ENCODE results near the gene CPXM2.
"Not testable (repeated sequence)": the region's sequence is repeated elsewhere in the genome, so short reads cannot be mapped to it uniquely, and the experiment has no call there.

The CPXM2 gene

DNA sequence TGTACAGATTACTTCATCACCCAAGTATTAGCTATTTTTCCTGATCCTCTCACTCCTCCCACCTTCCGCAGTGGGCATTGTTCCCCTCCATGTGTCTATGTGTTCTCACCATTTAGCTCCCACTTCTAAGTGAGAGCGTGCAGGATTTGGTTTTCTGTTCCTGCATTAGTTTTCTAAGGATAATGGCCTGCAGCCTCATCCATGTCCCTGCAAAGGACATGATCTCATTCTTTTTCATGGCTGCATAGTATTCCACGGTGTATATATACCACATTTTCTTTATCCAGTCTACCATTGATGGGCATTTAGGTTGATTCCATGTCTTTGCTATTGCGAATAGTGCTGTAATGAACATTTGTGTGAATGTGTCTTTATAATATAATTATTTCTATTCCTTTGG lies 154.7 kb downstream of the CPXM2 start:
- H3K4me3 ChIP-seq (ENCODE audit: insufficient read depth, low read depth, low read length); H3K9me3 ChIP-seq (ENCODE audit: control insufficient read depth, low read length); H3K4me1 ChIP-seq (ENCODE audit: control insufficient read depth, insufficient read depth, low read length); H3K27me3 ChIP-seq (ENCODE audit: control insufficient read depth, insufficient read depth, low read length, poor library complexity, severe bottlenecking); H3K27ac ChIP-seq (ENCODE audit: insufficient read depth, low read depth, low read length, poor library complexity, severe bottlenecking); H3K36me3 ChIP-seq (ENCODE audit: control insufficient read depth, insufficient read depth, low read length): not testable (repeated sequence)
- 65 to 74% methylated on average over 2 to 3 of the region's 4 CpGs for WGBS, 2 experiments

- Histone ChIP-seq H3K9me3 (ENCODE audit: control insufficient read depth, low read length) (no peaks in the 10 kb centered on the region), H3K36me3 (ENCODE audit: control insufficient read depth, insufficient read depth, low read length) (no peaks in the 10 kb centered on the region), H3K4me1 (ENCODE audit: control insufficient read depth, insufficient read depth, low read length) (peaks cover 4% of the 10 kb centered on the region), H3K27ac (ENCODE audit: insufficient read depth, low read depth, low read length, poor library complexity, severe bottlenecking) (no peak overlapping the region), H3K4me3 (ENCODE audit: insufficient read depth, low read depth, low read length) (no peak overlapping the region), H3K27me3 (ENCODE audit: control insufficient read depth, insufficient read depth, low read length, poor library complexity, severe bottlenecking) (no peaks in the 10 kb centered on the region)
- WGBS, 2 experiments: 79 to 82% methylated on average over 6 of the region's 6 CpGs
These were observed 162.1 kb downstream of the CPXM2 start for GRCh38 chr10:123729523-123729922.

- Histone ChIP-seq H3K27ac (ENCODE audit: insufficient read depth, low read depth, low read length, poor library complexity, severe bottlenecking) (no peak overlapping the region), H3K9me3 (ENCODE audit: control insufficient read depth, low read length) (no peaks in the 10 kb centered on the region), H3K36me3 (ENCODE audit: control insufficient read depth, insufficient read depth, low read length) (no peaks in the 10 kb centered on the region), H3K4me3 (ENCODE audit: insufficient read depth, low read depth, low read length) (no peak overlapping the region), H3K4me1 (ENCODE audit: control insufficient read depth, insufficient read depth, low read length) (peaks cover 4% of the 10 kb centered on the region), H3K27me3 (ENCODE audit: control insufficient read depth, insufficient read depth, low read length, poor library complexity, severe bottlenecking) (no peaks in the 10 kb centered on the region)
- 92% methylated on average over 2 of the region's 2 CpGs for WGBS, 2 experiments
These were observed 164.8 kb downstream of the CPXM2 start for GRCh38 chr10:123726836-123727235.

GRCh38 chr10:123726381-123726780 lies 165.2 kb downstream of the CPXM2 start:
- no peak overlapping the region for H3K4me3 ChIP-seq (ENCODE audit: insufficient read depth, low read depth, low read length)
- 67 to 79% methylated on average over 3 of the region's 3 CpGs for WGBS, 2 experiments
- no peak overlapping the region for H3K27ac ChIP-seq (ENCODE audit: insufficient read depth, low read depth, low read length, poor library complexity, severe bottlenecking)
- H3K4me1 ChIP-seq (ENCODE audit: control insufficient read depth, insufficient read depth, low read length): peaks cover 4% of the 10 kb centered on the region
- no peaks in the 10 kb centered on the region for H3K9me3 ChIP-seq (ENCODE audit: control insufficient read depth, low read length)
- H3K27me3 ChIP-seq (ENCODE audit: control insufficient read depth, insufficient read depth, low read length, poor library complexity, severe bottlenecking): no peaks in the 10 kb centered on the region
- no peaks in the 10 kb centered on the region for H3K36me3 ChIP-seq (ENCODE audit: control insufficient read depth, insufficient read depth, low read length)

DNA sequence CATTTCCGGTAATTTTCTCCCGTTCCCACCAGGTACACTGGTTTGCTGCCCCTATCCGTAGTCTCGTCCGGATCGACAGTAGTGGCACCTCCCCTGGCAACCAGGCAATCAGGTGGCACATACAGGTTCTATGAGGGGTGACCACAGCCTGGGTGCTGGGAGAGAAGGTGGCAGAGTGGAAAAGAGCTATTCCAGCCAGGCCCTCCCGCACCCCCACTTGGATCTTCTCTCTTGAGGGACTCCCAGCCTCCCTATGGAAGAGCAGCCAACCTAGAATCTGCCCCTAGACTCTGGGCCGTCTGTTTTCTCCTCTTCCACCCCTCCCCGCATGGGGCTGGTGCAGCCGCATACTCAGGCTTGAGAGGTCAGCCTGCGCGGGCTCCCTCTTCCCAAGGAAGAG lies 166.9 kb downstream of the CPXM2 start:
- Histone ChIP-seq H3K27ac (ENCODE audit: insufficient read depth, low read depth, low read length, poor library complexity, severe bottlenecking) (no peak overlapping the region), H3K27me3 (ENCODE audit: control insufficient read depth, insufficient read depth, low read length, poor library complexity, severe bottlenecking) (no peaks in the 10 kb centered on the region), H3K4me1 (ENCODE audit: control insufficient read depth, insufficient read depth, low read length) (peaks cover 4% of the 10 kb centered on the region), H3K36me3 (ENCODE audit: control insufficient read depth, insufficient read depth, low read length) (no peaks in the 10 kb centered on the region), H3K4me3 (ENCODE audit: insufficient read depth, low read depth, low read length) (no peak overlapping the region), H3K9me3 (ENCODE audit: control insufficient read depth, low read length) (no peaks in the 10 kb centered on the region)
- 91 to 96% methylated on average over 12 of the region's 12 CpGs for WGBS, 2 experiments

DNA sequence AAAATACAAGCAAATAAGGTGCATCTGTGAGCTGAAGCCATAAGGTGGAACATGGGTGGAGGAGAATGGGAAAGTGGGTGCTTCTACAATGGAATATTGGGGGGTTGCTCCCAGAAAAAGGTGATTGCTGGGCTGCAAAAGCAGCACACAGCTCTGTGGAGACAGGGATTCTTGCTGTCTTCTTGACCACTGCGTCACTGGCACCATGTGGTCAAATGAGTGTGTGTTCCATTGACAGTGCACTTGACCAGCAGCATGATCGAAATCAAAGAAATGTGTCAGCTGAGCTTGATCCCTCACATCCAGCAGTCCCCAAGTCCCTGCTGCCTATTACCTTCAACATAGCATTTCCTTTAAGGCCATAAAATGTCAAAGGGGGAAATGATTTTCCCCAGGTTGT lies 169.3 kb downstream of the CPXM2 start:
- WGBS, 2 experiments: 94 to 99% methylated on average over 2 of the region's 2 CpGs
- H3K27ac ChIP-seq (ENCODE audit: insufficient read depth, low read depth, low read length, poor library complexity, severe bottlenecking): no peak overlapping the region
- no peaks in the 10 kb centered on the region for H3K9me3 ChIP-seq (ENCODE audit: control insufficient read depth, low read length)
- H3K4me3 ChIP-seq (ENCODE audit: insufficient read depth, low read depth, low read length): no peak overlapping the region
- H3K27me3 ChIP-seq (ENCODE audit: control insufficient read depth, insufficient read depth, low read length, poor library complexity, severe bottlenecking): no peaks in the 10 kb centered on the region
- no peaks in the 10 kb centered on the region for H3K36me3 ChIP-seq (ENCODE audit: control insufficient read depth, insufficient read depth, low read length)
- H3K4me1 ChIP-seq (ENCODE audit: control insufficient read depth, insufficient read depth, low read length): no peaks in the 10 kb centered on the region

- Histone ChIP-seq H3K9me3 (ENCODE audit: control insufficient read depth, low read length) (no peaks in the 10 kb centered on the region), H3K4me3 (ENCODE audit: insufficient read depth, low read depth, low read length) (no peak overlapping the region), H3K27ac (ENCODE audit: insufficient read depth, low read depth, low read length, poor library complexity, severe bottlenecking) (no peak overlapping the region), H3K4me1 (ENCODE audit: control insufficient read depth, insufficient read depth, low read length) (no peaks in the 10 kb centered on the region), H3K27me3 (ENCODE audit: control insufficient read depth, insufficient read depth, low read length, poor library complexity, severe bottlenecking) (no peaks in the 10 kb centered on the region), H3K36me3 (ENCODE audit: control insufficient read depth, insufficient read depth, low read length) (no peaks in the 10 kb centered on the region)
- WGBS, 2 experiments: 85 to 88% methylated on average over 9 of the region's 9 CpGs
These were observed 170.1 kb downstream of the CPXM2 start for GRCh38 chr10:123721441-123722049.

DNA sequence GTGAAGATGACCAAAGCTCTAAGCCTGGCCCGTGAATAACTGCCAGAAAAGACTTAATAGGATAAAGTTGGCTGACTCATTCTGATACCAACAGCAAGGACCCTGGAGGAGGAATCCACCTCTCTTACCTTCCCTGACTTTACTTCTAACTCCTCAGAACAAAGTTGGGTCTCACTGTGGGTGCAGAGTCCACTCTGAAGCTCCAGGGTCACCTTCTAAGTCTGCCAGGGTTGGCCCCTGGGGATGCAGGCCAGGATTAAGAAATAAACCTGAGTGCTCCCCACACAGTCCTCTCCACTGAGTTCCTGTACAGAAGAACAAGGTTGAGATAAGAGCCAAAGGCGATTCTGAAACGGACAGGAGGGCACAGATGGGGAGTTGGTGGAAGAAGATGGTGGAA lies 171.1 kb downstream of the CPXM2 start:
- no peak overlapping the region for H3K4me3 ChIP-seq (ENCODE audit: insufficient read depth, low read depth, low read length)
- no peaks in the 10 kb centered on the region for H3K4me1 ChIP-seq (ENCODE audit: control insufficient read depth, insufficient read depth, low read length)
- H3K27ac ChIP-seq (ENCODE audit: insufficient read depth, low read depth, low read length, poor library complexity, severe bottlenecking): no peak overlapping the region
- no peaks in the 10 kb centered on the region for H3K36me3 ChIP-seq (ENCODE audit: control insufficient read depth, insufficient read depth, low read length)
- H3K9me3 ChIP-seq (ENCODE audit: control insufficient read depth, low read length): no peaks in the 10 kb centered on the region
- H3K27me3 ChIP-seq (ENCODE audit: control insufficient read depth, insufficient read depth, low read length, poor library complexity, severe bottlenecking): no peaks in the 10 kb centered on the region
- WGBS, 2 experiments: 93 to 95% methylated on average over 3 of the region's 3 CpGs

DNA sequence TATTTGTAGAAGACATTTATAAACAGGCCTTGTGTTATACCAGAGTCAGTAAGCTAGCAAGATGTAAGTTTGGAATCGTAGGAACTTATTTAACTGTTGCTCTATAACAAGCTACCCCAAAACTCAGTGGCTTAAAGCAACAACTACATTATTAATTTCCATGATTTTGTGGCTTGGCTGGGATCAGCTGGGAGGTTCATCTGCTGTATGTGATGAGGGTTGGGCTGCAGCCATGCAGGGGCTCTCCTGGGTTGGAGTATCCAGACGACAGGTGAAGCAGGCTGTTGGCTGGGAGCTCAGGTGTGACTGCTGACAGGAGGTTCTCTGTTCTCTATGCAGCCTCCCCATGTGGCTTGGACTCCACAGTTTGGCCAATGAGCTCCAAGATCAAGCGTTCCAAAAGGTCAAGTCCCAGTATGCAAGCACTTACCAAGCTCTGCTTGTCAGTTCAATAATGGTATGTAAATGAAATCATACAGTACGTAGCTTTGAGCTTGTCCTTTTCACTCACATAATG lies 173.0 kb downstream of the CPXM2 start:
- Histone ChIP-seq H3K4me3 (ENCODE audit: insufficient read depth, low read depth, low read length) (no peak overlapping the region), H3K4me1 (ENCODE audit: control insufficient read depth, insufficient read depth, low read length) (no peaks in the 10 kb centered on the region), H3K27ac (ENCODE audit: insufficient read depth, low read depth, low read length, poor library complexity, severe bottlenecking) (no peak overlapping the region), H3K27me3 (ENCODE audit: control insufficient read depth, insufficient read depth, low read length, poor library complexity, severe bottlenecking) (no peaks in the 10 kb centered on the region), H3K9me3 (ENCODE audit: control insufficient read depth, low read length) (no peaks in the 10 kb centered on the region), H3K36me3 (ENCODE audit: control insufficient read depth, insufficient read depth, low read length) (no peaks in the 10 kb centered on the region)
- WGBS, 2 experiments: 90 to 95% methylated on average over 4 of the region's 4 CpGs

DNA sequence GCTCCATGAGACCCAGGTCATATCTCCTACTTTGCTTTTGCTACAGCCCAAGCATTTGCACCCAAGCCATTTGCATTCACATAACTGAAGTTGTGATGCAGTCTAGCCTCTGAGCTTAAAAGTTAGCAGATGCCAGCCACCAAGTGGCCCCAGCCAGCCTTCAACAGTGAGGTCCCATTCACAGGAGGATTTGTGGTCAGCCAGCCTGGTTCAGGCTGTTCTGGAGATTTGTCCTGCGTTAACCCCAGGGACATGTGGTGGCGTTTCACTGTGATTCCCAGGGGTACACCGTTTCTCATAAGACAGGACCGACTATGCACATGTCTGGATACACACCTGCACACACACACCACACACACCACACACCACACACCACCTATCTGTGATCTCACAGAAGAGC lies 174.3 kb downstream of the CPXM2 start:
- WGBS, 2 experiments: 91 to 92% methylated on average over 4 of the region's 4 CpGs
- Histone ChIP-seq H3K27me3 (ENCODE audit: control insufficient read depth, insufficient read depth, low read length, poor library complexity, severe bottlenecking) (no peaks in the 10 kb centered on the region), H3K27ac (ENCODE audit: insufficient read depth, low read depth, low read length, poor library complexity, severe bottlenecking) (no peak overlapping the region), H3K4me1 (ENCODE audit: control insufficient read depth, insufficient read depth, low read length) (no peaks in the 10 kb centered on the region), H3K36me3 (ENCODE audit: control insufficient read depth, insufficient read depth, low read length) (no peaks in the 10 kb centered on the region), H3K4me3 (ENCODE audit: insufficient read depth, low read depth, low read length) (no peak overlapping the region), H3K9me3 (ENCODE audit: control insufficient read depth, low read length) (no peaks in the 10 kb centered on the region)

DNA sequence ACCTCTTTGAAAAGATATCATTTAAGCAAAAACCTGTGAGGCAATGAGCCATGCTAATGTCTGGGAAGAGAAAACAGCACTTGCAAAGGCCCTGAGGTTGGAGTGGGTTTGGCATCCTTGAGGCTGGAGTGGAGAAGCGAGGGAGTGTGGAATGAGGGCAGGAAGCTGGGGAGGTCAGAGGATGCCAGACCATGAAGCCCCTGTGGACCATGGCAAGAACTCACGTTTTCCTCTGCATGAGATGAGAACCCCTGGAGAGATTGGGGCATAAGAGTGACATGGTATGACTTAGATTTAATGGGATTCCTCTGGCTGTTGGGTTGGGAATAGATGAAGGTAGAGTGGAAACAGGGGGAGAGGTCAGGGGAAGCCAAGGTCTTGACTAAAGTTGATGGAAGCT lies 176.1 kb downstream of the CPXM2 start:
- WGBS, 2 experiments: 88 to 95% methylated on average over 2 of the region's 2 CpGs
- no peaks in the 10 kb centered on the region for H3K27me3 ChIP-seq (ENCODE audit: control insufficient read depth, insufficient read depth, low read length, poor library complexity, severe bottlenecking)
- H3K4me1 ChIP-seq (ENCODE audit: control insufficient read depth, insufficient read depth, low read length): no peaks in the 10 kb centered on the region
- H3K9me3 ChIP-seq (ENCODE audit: control insufficient read depth, low read length): no peaks in the 10 kb centered on the region
- no peaks in the 10 kb centered on the region for H3K36me3 ChIP-seq (ENCODE audit: control insufficient read depth, insufficient read depth, low read length)
- no peak overlapping the region for H3K27ac ChIP-seq (ENCODE audit: insufficient read depth, low read depth, low read length, poor library complexity, severe bottlenecking)
- H3K4me3 ChIP-seq (ENCODE audit: insufficient read depth, low read depth, low read length): no peak overlapping the region
